HT1080 (cell line): ENCODE measurements around the gene CLN3. TPM values are rescaled to one million over a fixed set of nuclear protein-coding genes. Genes with fewer than 3 reads are reported as not detected.
"Not testable (repeated sequence)": the region's sequence is repeated elsewhere in the genome, so short reads cannot be mapped to it uniquely, and the experiment has no call there.

Source experiments
- DNase-seq: peaks from one replicate; pipeline ENCODE4 v3.0.0-alpha.2; 2015; ENCODE audit warnings: low read depth
- polyA plus RNA-seq, 2 experiments: library from polyadenylated mRNA; depleted of rRNA; stranded (reverse); fragments of >200 nt; gene quantifications; 2 replicates each; pipeline ENCODE4 v1.2.3, GENCODE V29; 2015
- total RNA-seq: library from RNA; depleted of rRNA; stranded (reverse); fragments of >200 nt; shearing (Covaris generic); gene quantifications from 2 replicates; pipeline ENCODE4 v1.2.3, GENCODE V29; 2014; rRNA removed

Gene CLN3
- total RNA-seq: 27.6 and 29.3 TPM in 2 replicates
- 17.3 and 19.1 TPM in 2 replicates for polyA plus RNA-seq (2015; cell fraction: cytosol; rRNA removed)
- polyA plus RNA-seq (2015; cell fraction: nucleus; rRNA removed): 34.9 and 42.8 TPM in 2 replicates

- DNase-seq: peak; percentile 92
Observed at GRCh38 chr16:28491970-28492474, at the start of gene CLN3. Gene CLN3, minus strand, starts transcription at chr16:28492074. Its CDS starts 315 bp downstream, at chr16:28491759.

GRCh38 chr16:28540346-28540745 lies 48.5 kb upstream of the CLN3 start:
- no peak for DNase-seq

- DNase-seq: peak; percentile 67
Observed at GRCh38 chr16:28538733-28539596, 47.1 kb upstream of the CLN3 start, which contains the start of gene NUPR1. Gene NUPR1, minus strand, starts transcription at chr16:28538974. Its CDS starts 67 bp downstream, at chr16:28538907.

GRCh38 chr16:28537964-28538732 lies 46.3 kb upstream of the CLN3 start:
- DNase-seq: no peak

GRCh38 chr16:28537076-28537475 lies 45.2 kb upstream of the CLN3 start:
- no peak for DNase-seq

GRCh38 chr16:28534542-28535373 lies 42.9 kb upstream of the CLN3 start:
- DNase-seq: no peak

GRCh38 chr16:28532940-28533647 lies 41.2 kb upstream of the CLN3 start:
- DNase-seq: no peak

GRCh38 chr16:28531777-28532744 lies 40.2 kb upstream of the CLN3 start:
- no peak for DNase-seq

- no peak for DNase-seq
Observed at GRCh38 chr16:28529124-28529523, 37.2 kb upstream of the CLN3 start.

GRCh38 chr16:28528463-28528867 lies 36.6 kb upstream of the CLN3 start:
- DNase-seq: no peak

GRCh38 chr16:28527985-28528384 lies 36.1 kb upstream of the CLN3 start:
- DNase-seq: no peak

GRCh38 chr16:28527100-28527785 lies 35.4 kb upstream of the CLN3 start:
- not testable (repeated sequence) for DNase-seq

- no peak for DNase-seq
Observed at GRCh38 chr16:28526201-28527099, 34.6 kb upstream of the CLN3 start.

GRCh38 chr16:28524681-28525171 lies 32.9 kb upstream of the CLN3 start:
- DNase-seq: no peak

- DNase-seq: no peak
Observed at GRCh38 chr16:28522792-28523191, 30.9 kb upstream of the CLN3 start.

GRCh38 chr16:28521436-28521835 lies 29.6 kb upstream of the CLN3 start:
- no peak for DNase-seq

GRCh38 chr16:28520672-28521071 lies 28.8 kb upstream of the CLN3 start:
- no peak for DNase-seq
